GM18498 (cell line): ENCODE measurements around the gene TMTC2.

ENCODE experiments used
- ATAC-seq: cut with Tn5 transposase; IDR thresholded peaks from one replicate; pipeline ENCODE4 v1.9.1; 2021; ENCODE audit warnings: mild to moderate bottlenecking, moderate library complexity; ENCODE audit not compliant: unreplicated experiment

TMTC2 gene

GRCh38 chr12:82942991-82943401 is 256.3 kb downstream of the TMTC2 start:
- no peak for ATAC-seq

- ATAC-seq, result no peak
Observed at GRCh38 chr12:82948491-82948890, 261.8 kb downstream of the TMTC2 start.

GRCh38 chr12:82950356-82950755 is 263.6 kb downstream of the TMTC2 start:
- no peak for ATAC-seq

- peak; percentile 68 for ATAC-seq
Observed at GRCh38 chr12:82952946-82953345, 266.2 kb downstream of the TMTC2 start.

GRCh38 chr12:82953397-82953796 is 266.7 kb downstream of the TMTC2 start:
- ATAC-seq, result no peak

GRCh38 chr12:82954064-82954463 is 267.4 kb downstream of the TMTC2 start:
- no peak for ATAC-seq

- no peak for ATAC-seq
Observed at GRCh38 chr12:82954572-82954971, 267.9 kb downstream of the TMTC2 start.

GRCh38 chr12:82955043-82955442 is 268.3 kb downstream of the TMTC2 start:
- no peak for ATAC-seq

- ATAC-seq, result no peak
Observed at GRCh38 chr12:82958966-82959365, 272.3 kb downstream of the TMTC2 start.

GRCh38 chr12:82959821-82960220 is 273.1 kb downstream of the TMTC2 start:
- ATAC-seq, result peak; percentile 59

GRCh38 chr12:82961835-82962234 is 275.1 kb downstream of the TMTC2 start:
- no peak for ATAC-seq

GRCh38 chr12:82963956-82964355 is 277.2 kb downstream of the TMTC2 start:
- no peak for ATAC-seq

GRCh38 chr12:82964446-82964845 is 277.7 kb downstream of the TMTC2 start:
- ATAC-seq, result no peak

- ATAC-seq, result no peak
Observed at GRCh38 chr12:82966001-82966559, 279.4 kb downstream of the TMTC2 start.

- ATAC-seq, result no peak
Observed at GRCh38 chr12:82968631-82969367, 282.1 kb downstream of the TMTC2 start.

GRCh38 chr12:82970614-82971013 is 283.9 kb downstream of the TMTC2 start:
- ATAC-seq, result no peak

GRCh38 chr12:82971584-82971983 is 284.9 kb downstream of the TMTC2 start:
- ATAC-seq, result no peak

GRCh38 chr12:82972624-82973023 is 285.9 kb downstream of the TMTC2 start:
- ATAC-seq, result no peak

GRCh38 chr12:82973592-82973991 is 286.9 kb downstream of the TMTC2 start:
- no peak for ATAC-seq

GRCh38 chr12:82981150-82981549 is 294.4 kb downstream of the TMTC2 start:
- ATAC-seq, result no peak

GRCh38 chr12:82994117-82994516 is 307.4 kb downstream of the TMTC2 start:
- no peak for ATAC-seq

- ATAC-seq, result peak; percentile 74
Observed at GRCh38 chr12:82996168-82996812, 309.6 kb downstream of the TMTC2 start.
